GM18870 (cell line): ENCODE data around the gene ERGIC3.
"Not testable (repeated sequence)": the region's sequence is repeated elsewhere in the genome, so short reads cannot be mapped to it uniquely, and the experiment has no call there.

Experiments
- ATAC-seq: cut with Tn5 transposase; IDR thresholded peaks from one replicate; pipeline ENCODE4 v1.9.1; 2021; ENCODE audit warnings: moderate library complexity; ENCODE audit not compliant: unreplicated experiment

The ERGIC3 gene

GRCh38 chr20:35517767-35518166 lies 24.1 kb upstream of the ERGIC3 start:
- not testable (repeated sequence) for ATAC-seq

- ATAC-seq, result no peak
These were observed 22.9 kb upstream of the ERGIC3 start for GRCh38 chr20:35518955-35519354.

- ATAC-seq, result no peak
These were observed 18.5 kb upstream of the ERGIC3 start for GRCh38 chr20:35523298-35523888.

GRCh38 chr20:35525639-35526038 lies 16.2 kb upstream of the ERGIC3 start:
- no peak for ATAC-seq

- ATAC-seq, result no peak
These were observed 14.6 kb upstream of the ERGIC3 start for GRCh38 chr20:35527122-35527769.

GRCh38 chr20:35529552-35529951 lies 12.3 kb upstream of the ERGIC3 start, which contains the start of gene C20orf173:
TSS of gene C20orf173 (minus strand) at chr20:35529652. CDS start at chr20:35529373, 279 bp downstream.
- ATAC-seq, result no peak

GRCh38 chr20:35539756-35540212 lies 2.1 kb upstream of the ERGIC3 start:
- no peak for ATAC-seq

GRCh38 chr20:35541118-35541782 lies 628 bp upstream of the ERGIC3 start:
- no peak for ATAC-seq

- no peak for ATAC-seq
These were observed 1.1 kb downstream of the ERGIC3 start for GRCh38 chr20:35542990-35543389.

- ATAC-seq, result no peak
These were observed 2.6 kb downstream of the ERGIC3 start for GRCh38 chr20:35544436-35544835.

- not testable (repeated sequence) for ATAC-seq
These were observed 3.1 kb downstream of the ERGIC3 start for GRCh38 chr20:35544941-35545340.

- ATAC-seq, result no peak
These were observed 4.2 kb downstream of the ERGIC3 start for GRCh38 chr20:35546127-35546526.

GRCh38 chr20:35547329-35547728 lies 5.5 kb downstream of the ERGIC3 start:
- no peak for ATAC-seq

GRCh38 chr20:35551503-35551902 lies 9.6 kb downstream of the ERGIC3 start:
- no peak for ATAC-seq

GRCh38 chr20:35552914-35553313 lies 11.0 kb downstream of the ERGIC3 start:
- no peak for ATAC-seq

GRCh38 chr20:35555461-35555860 lies 13.6 kb downstream of the ERGIC3 start:
- ATAC-seq, result not testable (repeated sequence)

- ATAC-seq, result no peak
These were observed 14.2 kb downstream of the ERGIC3 start for GRCh38 chr20:35555951-35556645.

GRCh38 chr20:35556871-35557270 lies 15.0 kb downstream of the ERGIC3 start:
- ATAC-seq, result no peak

GRCh38 chr20:35558451-35558850 lies 16.6 kb downstream of the ERGIC3 start:
- ATAC-seq, result no peak

- no peak for ATAC-seq
These were observed 17.3 kb downstream of the ERGIC3 start for GRCh38 chr20:35559042-35559693.

GRCh38 chr20:35560105-35560511 lies 18.2 kb downstream of the ERGIC3 start:
- ATAC-seq, result no peak
